SK-N-MC (cell line): ENCODE results near the gene GAN.

Experiments used
- EZH2 ChIP-seq: fragments of 200-600 bp; sonication (generic); IDR thresholded peaks from one replicate; pipeline ENCODE4 v1.6.1; 2017; ENCODE audit warnings: antibody characterized with exemption
- FOXP2 ChIP-seq: optimal IDR thresholded peaks from 2 replicates; pipeline ENCODE3; 2011; ENCODE audit warnings: mild to moderate bottlenecking, moderate library complexity; ENCODE audit not compliant: insufficient read depth; ENCODE audit errors: extremely low read length, control extremely low read depth
- POLR2AphosphoS5 ChIP-seq: IDR thresholded peaks from 2 replicates; pipeline ENCODE4 v1.6.1; 2012; ENCODE audit warnings: mild to moderate bottlenecking, low read depth, low read length, borderline replicate concordance

- TF ChIP-seq POLR2AphosphoS5 (no peak), EZH2 (no peak), FOXP2 (no peak)
These were observed 1.4 kb downstream of the GAN start for GRCh38 chr16:81316176-81316496.
